OCI-LY3 (cell line): Measurements from ENCODE around the gene SALL2.
A peak's percentile ranks its signal among the peaks of the same experiment; 100 is the strongest.

Experiments used
- H2AFZ ChIP-seq: fragments of 200-600, 300-600 bp; shearing (Covaris generic); 2 replicates; pipeline ENCODE4 v1.6.0; 2014; ENCODE audit warnings: antibody characterized with exemption, low read depth, low read length
- H3K27ac ChIP-seq: fragments of 200-600, 300-600 bp; sonication (generic); 2 replicates; pipeline ENCODE4 v1.5.1; 2014; ENCODE audit warnings: mild to moderate bottlenecking, low read length, moderate library complexity, mixed read lengths
- H3K27me3 ChIP-seq: fragments of 200-600, 300-600 bp; sonication (generic); 2 replicates; pipeline ENCODE4 v1.6.1; 2014; ENCODE audit warnings: low read depth, low read length, mixed read lengths
- H3K36me3 ChIP-seq: fragments of 200-600, 300-600 bp; sonication (generic); replicated peaks from 2 replicates; pipeline ENCODE3; 2014; ENCODE audit warnings: low read depth, low read length, mixed read lengths
- H3K4me1 ChIP-seq: fragments of 300-600, 200-600 bp; sonication (generic); 2 replicates; pipeline ENCODE4 v1.6.1; 2014; ENCODE audit warnings: low read length, mixed read lengths
- H3K4me2 ChIP-seq: fragments of 200-600, 300-600 bp; sonication (generic); 2 replicates; pipeline ENCODE4 v1.6.1; 2014; ENCODE audit warnings: low read length, mixed read lengths
- H3K4me3 ChIP-seq: fragments of 300-600, 200-600 bp; sonication (generic); 2 replicates; pipeline ENCODE4 v1.5.1; 2014; ENCODE audit warnings: antibody characterized with exemption, mild to moderate bottlenecking, low read length, moderate library complexity
- H3K79me2 ChIP-seq: fragments of 300-600, 200-600 bp; shearing (Covaris generic); 2 replicates; pipeline ENCODE4 v1.6.1; 2014; ENCODE audit warnings: mild to moderate bottlenecking, low read length, mixed read lengths
- H3K9ac ChIP-seq: fragments of 300-600, 200-600 bp; shearing (Covaris generic); 2 replicates; pipeline ENCODE4 v1.6.0; 2014; ENCODE audit warnings: mild to moderate bottlenecking, low read length, moderate library complexity
- H3K9me3 ChIP-seq: fragments of 200-600, 300-600 bp; shearing (Covaris generic); 2 replicates; pipeline ENCODE4 v1.6.1; 2014; ENCODE audit warnings: low read length, mixed read lengths; ENCODE audit not compliant: insufficient read depth
- H4K20me1 ChIP-seq: fragments of 200-600, 300-600 bp; sonication (generic); 2 replicates; pipeline ENCODE4 v1.6.1; 2016; ENCODE audit warnings: low read length, mixed read lengths; ENCODE audit not compliant: insufficient read depth
- EZH2phosphoT487 ChIP-seq: fragments of 200-600 bp; shearing (Covaris generic); IDR thresholded peaks from 2 replicates; pipeline ENCODE4 v1.6.1; 2018; ENCODE audit warnings: antibody characterized with exemption, mixed run types, low read depth
- TF ChIP-seq, protein P1 (sequence below): fragments of 200-600, 300-600 bp; sonication (generic); IDR thresholded peaks from 2 replicates; pipeline ENCODE4 v1.5.1; 2014; ENCODE audit warnings: antibody characterized with exemption, low read length, low read depth

SALL2 gene

DNA sequence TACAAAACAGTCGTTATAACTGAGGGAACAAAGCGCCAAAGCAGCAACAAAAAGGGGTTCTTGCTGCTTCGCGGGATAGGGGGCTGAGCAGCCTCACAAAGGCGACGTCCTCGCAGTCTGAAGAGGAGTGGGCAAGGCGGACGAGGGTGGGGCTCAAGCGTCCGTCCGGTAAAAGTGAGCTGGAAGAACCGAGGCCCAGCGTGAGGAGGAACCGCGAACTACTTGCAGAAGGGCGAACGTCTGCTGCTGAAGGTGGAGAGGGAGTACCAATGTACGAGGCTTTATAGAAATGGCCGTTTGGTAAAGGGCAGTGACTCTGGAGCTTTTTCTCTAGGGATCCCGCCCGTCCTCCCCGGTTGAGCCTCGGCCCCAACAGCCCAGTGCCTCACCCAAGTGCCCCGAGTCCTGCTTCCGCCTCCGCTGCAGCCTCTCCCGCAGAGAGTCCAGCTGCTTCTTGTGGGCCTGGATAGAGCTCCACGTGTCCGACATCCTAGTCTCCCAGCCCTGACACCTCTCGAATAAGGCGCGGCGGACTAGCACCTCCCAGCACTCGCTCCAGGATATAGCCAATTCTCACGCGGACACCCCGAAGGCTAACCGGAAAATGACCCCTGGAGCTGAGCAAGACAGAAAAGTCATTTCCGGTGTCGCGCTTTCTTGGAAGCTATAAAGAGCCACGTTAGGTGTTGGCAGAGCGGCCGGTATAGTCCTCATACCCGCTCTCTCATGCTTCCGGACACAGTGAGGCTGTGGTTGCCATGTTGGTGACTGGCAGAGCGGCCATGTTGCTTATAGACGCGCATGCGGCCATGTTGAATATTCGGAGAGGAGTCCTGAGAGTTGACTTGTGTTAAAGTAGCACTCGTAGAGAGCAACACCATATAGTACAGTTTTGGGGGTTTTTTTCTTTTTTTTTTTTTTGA, 15.2 kb downstream of the SALL2 start, which contains the start of gene METTL3:
Gene METTL3, minus strand, starts transcription at position 606 of the 923 bp plus-strand sequence. Its CDS starts 117 bp downstream, at position 489.
- Histone ChIP-seq H3K27ac (peak within 1 kb of the TSS; percentile 60), H2AFZ (peak within 1 kb of the TSS; percentile 91), H3K9ac (peak within 1 kb of the TSS; percentile 97), H3K36me3 (peaks cover 9% of the 10 kb centered on the region), H4K20me1 (no peaks in the 10 kb centered on the region), H3K4me2 (peak within 1 kb of the TSS; percentile 94), H3K79me2 (peaks cover 50% of the 10 kb centered on the region), H3K27me3 (no peaks in the 10 kb centered on the region), H3K4me1 (peaks cover 11% of the 10 kb centered on the region), H3K4me3 (peak within 1 kb of the TSS; percentile 99), H3K9me3 (no peaks in the 10 kb centered on the region)
- TF ChIP-seq EZH2phosphoT487 = no peak
- TF ChIP-seq, protein P1, sequence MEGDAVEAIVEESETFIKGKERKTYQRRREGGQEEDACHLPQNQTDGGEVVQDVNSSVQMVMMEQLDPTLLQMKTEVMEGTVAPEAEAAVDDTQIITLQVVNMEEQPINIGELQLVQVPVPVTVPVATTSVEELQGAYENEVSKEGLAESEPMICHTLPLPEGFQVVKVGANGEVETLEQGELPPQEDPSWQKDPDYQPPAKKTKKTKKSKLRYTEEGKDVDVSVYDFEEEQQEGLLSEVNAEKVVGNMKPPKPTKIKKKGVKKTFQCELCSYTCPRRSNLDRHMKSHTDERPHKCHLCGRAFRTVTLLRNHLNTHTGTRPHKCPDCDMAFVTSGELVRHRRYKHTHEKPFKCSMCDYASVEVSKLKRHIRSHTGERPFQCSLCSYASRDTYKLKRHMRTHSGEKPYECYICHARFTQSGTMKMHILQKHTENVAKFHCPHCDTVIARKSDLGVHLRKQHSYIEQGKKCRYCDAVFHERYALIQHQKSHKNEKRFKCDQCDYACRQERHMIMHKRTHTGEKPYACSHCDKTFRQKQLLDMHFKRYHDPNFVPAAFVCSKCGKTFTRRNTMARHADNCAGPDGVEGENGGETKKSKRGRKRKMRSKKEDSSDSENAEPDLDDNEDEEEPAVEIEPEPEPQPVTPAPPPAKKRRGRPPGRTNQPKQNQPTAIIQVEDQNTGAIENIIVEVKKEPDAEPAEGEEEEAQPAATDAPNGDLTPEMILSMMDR = no peak

DNA sequence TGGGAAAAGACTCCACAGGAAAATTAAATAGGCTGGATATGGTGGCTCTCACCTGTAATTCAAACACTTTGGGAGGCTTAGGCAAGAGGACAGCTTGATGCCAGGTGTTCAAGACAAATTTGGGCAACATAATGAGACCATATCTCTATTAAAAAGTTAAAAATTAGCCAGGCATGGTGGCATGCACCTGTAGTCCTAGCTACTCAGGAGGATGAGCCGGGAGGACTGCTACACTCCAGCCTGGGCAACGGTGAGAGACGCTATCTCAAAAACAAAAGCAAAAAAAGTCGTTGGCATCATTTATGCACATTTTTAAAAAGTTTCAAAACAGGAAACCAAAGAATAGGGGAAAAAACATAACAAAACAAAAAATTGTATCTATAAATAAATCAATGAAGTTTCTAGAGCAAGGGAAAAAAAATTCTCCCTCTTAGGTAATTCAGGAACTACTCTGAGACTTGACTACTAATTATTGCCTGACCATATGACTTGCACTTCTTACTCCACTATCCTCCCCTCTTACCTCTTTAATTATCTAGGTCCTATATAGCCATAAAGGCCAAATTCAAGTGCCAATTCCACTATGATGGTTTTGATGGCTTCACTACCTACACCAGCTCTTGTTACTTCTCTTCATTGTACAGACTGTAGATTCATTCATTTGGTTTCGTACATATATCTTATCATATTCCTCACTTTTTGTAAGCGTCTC, 16.6 kb downstream of the SALL2 start:
- Histone ChIP-seq H3K9me3 (no peaks in the 10 kb centered on the region), H3K4me2 (peak overlapping the region; percentile 94), H3K4me1 (peaks cover 22% of the 10 kb centered on the region), H2AFZ (no peak overlapping the region), H3K27me3 (no peaks in the 10 kb centered on the region), H3K36me3 (peaks cover 9% of the 10 kb centered on the region), H3K79me2 (peaks cover 63% of the 10 kb centered on the region), H4K20me1 (no peaks in the 10 kb centered on the region), H3K4me3 (peak overlapping the region; percentile 99), H3K27ac (no peak overlapping the region), H3K9ac (peak overlapping the region; percentile 97; the same call in 1 of the 2 replicates)
- TF ChIP-seq, protein P1 = no peak
- no peak for TF ChIP-seq EZH2phosphoT487

DNA sequence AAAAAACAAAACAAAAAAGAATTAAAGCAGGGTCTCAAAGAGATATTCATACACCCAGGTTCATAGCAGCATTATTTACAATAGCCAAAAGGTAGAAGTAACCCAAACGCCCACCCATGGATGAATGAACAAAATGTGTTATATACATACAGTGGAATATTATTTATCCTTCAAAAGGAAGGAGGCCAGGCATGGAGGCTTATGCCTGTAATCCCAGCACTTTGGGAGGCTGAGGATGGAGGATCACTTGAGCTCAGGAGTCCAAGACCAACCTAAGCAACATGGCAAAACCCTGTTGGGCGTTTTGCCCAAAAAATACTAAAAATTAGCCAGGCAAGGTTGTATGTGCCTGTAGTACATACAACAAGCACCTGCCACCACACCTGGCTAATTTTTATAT, 19.6 kb downstream of the SALL2 start:
- H3K4me2 ChIP-seq = no peak overlapping the region
- H2AFZ ChIP-seq = no peak overlapping the region
- no peaks in the 10 kb centered on the region for H4K20me1 ChIP-seq
- peaks cover 22% of the 10 kb centered on the region for H3K4me1 ChIP-seq
- no peak overlapping the region for H3K9ac ChIP-seq
- H3K27ac ChIP-seq = no peak overlapping the region
- H3K36me3 ChIP-seq = peaks cover 31% of the 10 kb centered on the region
- peaks cover 67% of the 10 kb centered on the region for H3K79me2 ChIP-seq
- no peaks in the 10 kb centered on the region for H3K9me3 ChIP-seq
- H3K27me3 ChIP-seq = no peaks in the 10 kb centered on the region
- TF ChIP-seq, protein P1 = no peak
- no peak for TF ChIP-seq EZH2phosphoT487
- H3K4me3 ChIP-seq = no peak overlapping the region

DNA sequence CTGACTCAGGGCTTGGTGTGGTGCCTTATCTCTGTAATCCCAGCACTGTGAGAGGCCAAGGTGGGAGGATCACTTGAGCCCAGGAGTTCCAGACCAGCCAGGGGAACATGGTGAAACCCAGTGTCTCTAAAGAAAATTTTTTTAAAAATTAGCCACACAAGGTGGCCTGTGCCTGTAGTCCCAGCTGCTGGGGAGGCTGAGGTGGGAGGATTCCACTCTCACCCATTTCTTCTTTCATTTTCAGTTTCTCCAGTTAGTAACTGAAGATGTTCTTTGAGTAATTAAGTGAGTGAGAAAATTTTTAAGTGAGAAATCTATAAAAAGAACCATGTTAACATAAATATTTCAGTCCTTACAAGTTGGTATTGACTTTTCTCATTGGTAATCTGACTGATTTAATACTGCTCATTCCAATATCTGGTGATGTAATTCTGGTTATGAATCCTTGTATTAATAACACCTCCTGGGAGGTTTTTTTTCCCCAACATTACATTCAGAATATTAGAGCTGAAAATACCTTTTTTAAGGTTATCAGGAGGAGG, 21.1 kb downstream of the SALL2 start:
- Histone ChIP-seq H3K4me2 (peak overlapping the region; percentile 23; the same call in 1 of the 2 replicates), H3K36me3 (peaks cover 45% of the 10 kb centered on the region), H3K4me3 (no peak overlapping the region), H4K20me1 (no peaks in the 10 kb centered on the region), H3K9me3 (no peaks in the 10 kb centered on the region), H3K4me1 (peaks cover 20% of the 10 kb centered on the region), H3K9ac (no peak overlapping the region), H3K27me3 (no peaks in the 10 kb centered on the region), H2AFZ (no peak overlapping the region), H3K79me2 (peaks cover 57% of the 10 kb centered on the region), H3K27ac (peak overlapping the region; percentile 17; the same call in 1 of the 2 replicates)
- TF ChIP-seq, protein P1 = no peak
- no peak for TF ChIP-seq EZH2phosphoT487
